ENCODE results near the gene PRRC1. TPM values are rescaled to one million over a fixed set of nuclear protein-coding genes. Genes with fewer than 3 reads are reported as not detected.

Gene PRRC1
- total RNA-seq, 1 donor from 2014 or later, result 103 TPM

GRCh38 chr5:127556609-127557334 is 39.3 kb downstream of the PRRC1 start:
- no peaks in the 10 kb centered on the region for H3K27me3 Mint-ChIP-seq (ENCODE audit: unreplicated experiment)
- TF ChIP-seq, protein P1, sequence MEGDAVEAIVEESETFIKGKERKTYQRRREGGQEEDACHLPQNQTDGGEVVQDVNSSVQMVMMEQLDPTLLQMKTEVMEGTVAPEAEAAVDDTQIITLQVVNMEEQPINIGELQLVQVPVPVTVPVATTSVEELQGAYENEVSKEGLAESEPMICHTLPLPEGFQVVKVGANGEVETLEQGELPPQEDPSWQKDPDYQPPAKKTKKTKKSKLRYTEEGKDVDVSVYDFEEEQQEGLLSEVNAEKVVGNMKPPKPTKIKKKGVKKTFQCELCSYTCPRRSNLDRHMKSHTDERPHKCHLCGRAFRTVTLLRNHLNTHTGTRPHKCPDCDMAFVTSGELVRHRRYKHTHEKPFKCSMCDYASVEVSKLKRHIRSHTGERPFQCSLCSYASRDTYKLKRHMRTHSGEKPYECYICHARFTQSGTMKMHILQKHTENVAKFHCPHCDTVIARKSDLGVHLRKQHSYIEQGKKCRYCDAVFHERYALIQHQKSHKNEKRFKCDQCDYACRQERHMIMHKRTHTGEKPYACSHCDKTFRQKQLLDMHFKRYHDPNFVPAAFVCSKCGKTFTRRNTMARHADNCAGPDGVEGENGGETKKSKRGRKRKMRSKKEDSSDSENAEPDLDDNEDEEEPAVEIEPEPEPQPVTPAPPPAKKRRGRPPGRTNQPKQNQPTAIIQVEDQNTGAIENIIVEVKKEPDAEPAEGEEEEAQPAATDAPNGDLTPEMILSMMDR (IDR thresholded peaks at IDR 0.05), result no peak
- H3K27ac Mint-ChIP-seq (ENCODE audit: unreplicated experiment), result no peak overlapping the region
- no peaks in the 10 kb centered on the region for H3K4me1 Mint-ChIP-seq (ENCODE audit: unreplicated experiment)
- DNase-seq (ENCODE audit: extremely low spot score, unreplicated experiment), result no peak
- no peak overlapping the region for H3K4me3 Mint-ChIP-seq (ENCODE audit: unreplicated experiment)
- no peaks in the 10 kb centered on the region for H3K9me3 Mint-ChIP-seq (ENCODE audit: unreplicated experiment)
- peaks cover 38% of the 10 kb centered on the region for H3K36me3 Mint-ChIP-seq (ENCODE audit: unreplicated experiment)

GRCh38 chr5:127558273-127558672 is 40.8 kb downstream of the PRRC1 start:
- peaks cover 30% of the 10 kb centered on the region for H3K36me3 Mint-ChIP-seq (ENCODE audit: unreplicated experiment)
- H3K9me3 Mint-ChIP-seq (ENCODE audit: unreplicated experiment), result no peaks in the 10 kb centered on the region
- TF ChIP-seq, protein P1 (IDR thresholded peaks at IDR 0.05), result no peak
- H3K27ac Mint-ChIP-seq (ENCODE audit: unreplicated experiment), result no peak overlapping the region
- H3K27me3 Mint-ChIP-seq (ENCODE audit: unreplicated experiment), result no peaks in the 10 kb centered on the region
- DNase-seq (ENCODE audit: extremely low spot score, unreplicated experiment), result no peak
- H3K4me1 Mint-ChIP-seq (ENCODE audit: unreplicated experiment), result peaks cover 1% of the 10 kb centered on the region
- no peak overlapping the region for H3K4me3 Mint-ChIP-seq (ENCODE audit: unreplicated experiment)

DNA sequence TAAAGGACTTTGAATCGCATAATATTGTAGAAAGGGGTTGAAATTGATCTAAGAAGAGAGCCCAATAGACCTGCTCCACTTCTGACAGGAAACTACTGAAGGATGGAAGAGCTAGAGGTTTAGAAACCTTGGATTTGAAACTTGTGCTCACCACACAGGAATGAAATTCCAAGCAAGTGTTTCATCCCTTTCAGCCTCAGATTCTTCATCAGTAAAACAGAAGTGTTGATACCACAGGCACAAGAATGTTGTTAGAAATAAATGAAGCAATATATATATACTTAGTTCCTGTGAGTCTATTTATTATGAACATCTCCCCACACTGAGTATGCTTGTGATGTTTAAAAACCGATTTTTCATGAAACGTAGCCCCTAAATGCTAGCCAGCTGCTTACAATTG is 43.8 kb downstream of the PRRC1 start:
- Mint-ChIP-seq H3K4me3 (ENCODE audit: unreplicated experiment) (no peak overlapping the region), H3K36me3 (ENCODE audit: unreplicated experiment) (peaks cover 9% of the 10 kb centered on the region), H3K4me1 (ENCODE audit: unreplicated experiment) (peaks cover 1% of the 10 kb centered on the region), H3K27me3 (ENCODE audit: unreplicated experiment) (peaks cover 16% of the 10 kb centered on the region), H3K27ac (ENCODE audit: unreplicated experiment) (no peak overlapping the region), H3K9me3 (ENCODE audit: unreplicated experiment) (no peaks in the 10 kb centered on the region)
- no peak for DNase-seq (ENCODE audit: extremely low spot score, unreplicated experiment)
- TF ChIP-seq, protein P1 (IDR thresholded peaks at IDR 0.05), result no peak

- Mint-ChIP-seq H3K27me3 (ENCODE audit: unreplicated experiment) (peaks cover 24% of the 10 kb centered on the region), H3K4me3 (ENCODE audit: unreplicated experiment) (no peak overlapping the region), H3K4me1 (ENCODE audit: unreplicated experiment) (peaks cover 1% of the 10 kb centered on the region), H3K27ac (ENCODE audit: unreplicated experiment) (no peak overlapping the region), H3K9me3 (ENCODE audit: unreplicated experiment) (no peaks in the 10 kb centered on the region), H3K36me3 (ENCODE audit: unreplicated experiment) (peaks cover 7% of the 10 kb centered on the region)
- DNase-seq (ENCODE audit: extremely low spot score, unreplicated experiment), result no peak
- TF ChIP-seq, protein P1 (IDR thresholded peaks at IDR 0.05), result peak; percentile 36
These were observed 44.8 kb downstream of the PRRC1 start for GRCh38 chr5:127562252-127562651.

GRCh38 chr5:127563136-127563535 is 45.7 kb downstream of the PRRC1 start:
- Mint-ChIP-seq H3K36me3 (ENCODE audit: unreplicated experiment) (peaks cover 4% of the 10 kb centered on the region), H3K4me3 (ENCODE audit: unreplicated experiment) (no peak overlapping the region), H3K27ac (ENCODE audit: unreplicated experiment) (no peak overlapping the region), H3K9me3 (ENCODE audit: unreplicated experiment) (no peaks in the 10 kb centered on the region), H3K27me3 (ENCODE audit: unreplicated experiment) (peaks cover 33% of the 10 kb centered on the region), H3K4me1 (ENCODE audit: unreplicated experiment) (peaks cover 1% of the 10 kb centered on the region)
- no peak for DNase-seq (ENCODE audit: extremely low spot score, unreplicated experiment)
- TF ChIP-seq, protein P1 (IDR thresholded peaks at IDR 0.05), result no peak

Data from osteocyte (in vitro differentiated cells).